A549 (cell line): Measurements from ENCODE around the gene RGS2. TPM values are rescaled to one million over a fixed set of nuclear protein-coding genes. Genes with fewer than 3 reads are reported as not detected.

Source experiments
- ATAC-seq, 2 experiments: fragments of 200-7000 bp in 1 of 2; fragments of >200 bp in 1 of 2; cut with Nextera tagmentation in 1 of 2; cut with Tn5 transposase in 1 of 2; 3 replicates each; pipeline versions ENCODE4 v1.8.0 to v1.9.1; 2018 to 2020; ENCODE audit warnings: mild to moderate bottlenecking in 1 of 2, moderate library complexity in 1 of 2
- CTCF ChIA-PET: fragments of 300-600 bp; sonication (Branson Sonifier 250); formaldehyde crosslinking; extraction: SDS; loops from one replicate; lab custom pipeline; 2021; ENCODE audit warnings: antibody characterized with exemption, inconsistent platforms; lab: Yijun Ruan, JAX
- POLR2A ChIA-PET: fragments of 350-600 bp; formaldehyde crosslinking; extraction: SDS; loops from one replicate; lab custom pipeline; 2021; ENCODE audit warnings: antibody characterized with exemption, inconsistent platforms; lab: Yijun Ruan, JAX
- DNase-seq, 2 experiments: peaks; one replicate each; pipeline versions ENCODE4 v3.0.0 to v3.0.0-alpha.2; 2011 to 2016; ENCODE audit warnings: low read depth in 1 of 2, low spot score in 1 of 2
- FAIRE-seq: peaks from 2 replicates; lab custom pipeline; 2011; peaks lifted over from hg19 to GRCh38; lab: Jason Lieb, UNC
- H3K27ac ChIP-seq, 2 experiments: fragments of >200 bp; sonication (Bioruptor Twin); formaldehyde crosslinking; 3 replicates each; pipeline ENCODE4 v1.5.1; 2016 to 2017
- H3K4me1 ChIP-seq: fragments of >200 bp; sonication (Bioruptor Twin); formaldehyde crosslinking; 3 replicates; pipeline ENCODE4 v1.6.1; 2016
- H3K4me2 ChIP-seq: fragments of >200 bp; sonication (Bioruptor Twin); formaldehyde crosslinking; 3 replicates; pipeline ENCODE4 v1.6.1; 2016
- H3K4me3 ChIP-seq: fragments of >200 bp; sonication (Bioruptor Twin); formaldehyde crosslinking; 3 replicates; pipeline ENCODE4 v1.5.1; 2016
- H3K9me3 ChIP-seq: fragments of >200 bp; sonication (Bioruptor Twin); formaldehyde crosslinking; 3 replicates; pipeline ENCODE4 v1.6.1; 2016
- BHLHE40 ChIP-seq: IDR thresholded peaks from 2 replicates; pipeline ENCODE4 v1.6.1; 2012; ENCODE audit warnings: low read depth, low read length, inconsistent platforms
- CEBPB ChIP-seq, 2 experiments: fragments of >200 bp in 1 of 2; sonication (Bioruptor Twin) in 1 of 2; formaldehyde crosslinking in 1 of 2; IDR thresholded peaks; 2 replicates each; pipeline ENCODE4 v1.6.1; 2012 to 2016
- EP300 ChIP-seq, 2 experiments: fragments of >200 bp; sonication (Bioruptor Twin); formaldehyde crosslinking; IDR thresholded peaks; 2 replicates in 1 of 2; 3 replicates in 1 of 2; pipeline ENCODE4 v1.6.1; 2016 to 2017
- FOSL2 ChIP-seq, 2 experiments: fragments of 450-650 bp in 1 of 2; fragments of >200 bp in 1 of 2; sonication (Bioruptor Twin) in 1 of 2; formaldehyde crosslinking; IDR thresholded peaks; 2 replicates each; pipeline versions ENCODE4 v1.5.0 to v1.6.1; 2016 to 2020; ENCODE audit warnings: mild to moderate bottlenecking in 1 of 2, moderate library complexity in 1 of 2
- FOXS1 ChIP-seq: fragments of 250-450 bp; sonication (Bioruptor Pico); IDR thresholded peaks from 2 replicates; pipeline ENCODE4 v1.5.0; 2020; ENCODE audit warnings: mild to moderate bottlenecking, moderate library complexity
- GATA3 ChIP-seq: IDR thresholded peaks from 2 replicates; pipeline ENCODE4 v1.6.1; 2012; ENCODE audit warnings: borderline replicate concordance
- HDAC2 ChIP-seq: fragments of 200-600 bp; sonication (generic); IDR thresholded peaks from 2 replicates; pipeline ENCODE4 v1.6.1; 2016
- HEYL ChIP-seq: fragments of 250-450 bp; sonication (Bioruptor Pico); IDR thresholded peaks from 2 replicates; pipeline ENCODE4 v1.8.0; 2021; ENCODE audit warnings: mild to moderate bottlenecking, moderate library complexity
- HOXA7 ChIP-seq: fragments of 250-450 bp; sonication (Bioruptor Pico); IDR thresholded peaks from 2 replicates; pipeline ENCODE4 v1.5.0; 2020; ENCODE audit warnings: mild to moderate bottlenecking, moderate library complexity
- HOXB13 ChIP-seq: fragments of 250-450 bp; sonication (Bioruptor Pico); IDR thresholded peaks from 2 replicates; pipeline ENCODE4 v1.5.0; 2020; ENCODE audit warnings: low read depth, mild to moderate bottlenecking, moderate library complexity
- KDM1A ChIP-seq: fragments of 200-600 bp; sonication (generic); IDR thresholded peaks from 2 replicates; pipeline ENCODE4 v1.6.1; 2016; ENCODE audit warnings: low read depth, mild to moderate bottlenecking
- KDM5A ChIP-seq: fragments of 200-600 bp; sonication (generic); IDR thresholded peaks from 2 replicates; pipeline ENCODE4 v1.6.1; 2016; ENCODE audit warnings: antibody characterized with exemption, mild to moderate bottlenecking
- MAFK ChIP-seq: fragments of 450-650 bp; IDR thresholded peaks from 2 replicates; pipeline ENCODE4 v1.6.1; 2014; ENCODE audit not compliant: partially characterized antibody
- MYC ChIP-seq: IDR thresholded peaks from 2 replicates; pipeline ENCODE4 v1.6.1; 2012; ENCODE audit warnings: mild to moderate bottlenecking, inconsistent platforms, low read length, improper control_type of control experiment, borderline replicate concordance
- NPAS2 ChIP-seq: fragments of 250-450 bp; sonication (Bioruptor Pico); IDR thresholded peaks from 2 replicates; pipeline ENCODE4 v1.8.0; 2022; ENCODE audit warnings: mild to moderate bottlenecking, moderate library complexity, borderline replicate concordance
- PHF8 ChIP-seq: fragments of 200-600 bp; sonication (generic); IDR thresholded peaks from 2 replicates; pipeline ENCODE4 v1.6.1; 2016; ENCODE audit warnings: low read depth, mild to moderate bottlenecking, antibody characterized with exemption, moderate library complexity, borderline replicate concordance
- POLR2AphosphoS2 ChIP-seq: conservative IDR thresholded peaks from 2 replicates; pipeline ENCODE4 v1.6.1; 2012; ENCODE audit warnings: low read length, improper control_type of control experiment, inconsistent platforms
- RAD21 ChIP-seq, 2 experiments: fragments of >200 bp in 1 of 2; sonication (Bioruptor Twin) in 1 of 2; formaldehyde crosslinking in 1 of 2; IDR thresholded peaks in 1 of 2; conservative IDR thresholded peaks in 1 of 2; 2 replicates in 1 of 2; 3 replicates in 1 of 2; pipeline ENCODE4 v1.6.1; 2012 to 2018; ENCODE audit warnings: inconsistent platforms in 1 of 2
- RARB ChIP-seq: fragments of 250-450 bp; sonication (Bioruptor Pico); IDR thresholded peaks from 2 replicates; pipeline ENCODE4 v1.8.0; 2021; ENCODE audit warnings: mild to moderate bottlenecking, moderate library complexity
- RCOR1 ChIP-seq: fragments of 150-350 bp; IDR thresholded peaks from 2 replicates; pipeline ENCODE4 v1.6.1; 2014; ENCODE audit warnings: antibody characterized with exemption, low read length, low read depth
- RFX5 ChIP-seq: fragments of 450-650 bp; IDR thresholded peaks from 2 replicates; pipeline ENCODE4 v1.7.1; 2014; ENCODE audit warnings: antibody characterized with exemption, mild to moderate bottlenecking, moderate library complexity
- RNF2 ChIP-seq: fragments of 200-600 bp; sonication (generic); IDR thresholded peaks from 2 replicates; pipeline ENCODE4 v1.6.1; 2016; ENCODE audit warnings: low read depth, mild to moderate bottlenecking, antibody characterized with exemption, moderate library complexity, borderline replicate concordance
- TFCP2L1 ChIP-seq: fragments of 250-450 bp; sonication (Bioruptor Pico); IDR thresholded peaks from 2 replicates; pipeline ENCODE4 v1.5.0; 2021; ENCODE audit warnings: mild to moderate bottlenecking
- TP53 ChIP-seq: fragments of 250-450 bp; sonication (Bioruptor Pico); IDR thresholded peaks from 2 replicates; pipeline ENCODE4 v1.5.0; 2021; ENCODE audit warnings: mild to moderate bottlenecking, moderate library complexity
- ZC3H11A ChIP-seq: fragments of 450-650 bp; IDR thresholded peaks from 2 replicates; pipeline ENCODE4 v1.6.1; 2014; ENCODE audit warnings: antibody characterized with exemption, mild to moderate bottlenecking
- ZSCAN20 ChIP-seq: fragments of 250-450 bp; sonication (Bioruptor Pico); IDR thresholded peaks from 2 replicates; pipeline ENCODE4 v1.8.0; 2022; ENCODE audit warnings: mild to moderate bottlenecking, moderate library complexity
- WGBS: methylation state at CpG from one replicate; pipeline ENCODE4 v1.1.6; 2017; ENCODE audit errors: missing lambda C conversion rate; 5-methylcytosine and 5-hydroxymethylcytosine counted together
- polyA plus RNA-seq, 4 experiments: library from polyadenylated mRNA; depleted of rRNA in 3 of 4; stranded (reverse); fragments of >200 nt; fragmentation: RNase III in 1 of 4; extraction: RNeasy Plus Mini Kit Qiagen cat#74134 plus additional on column Dnase treatment in 1 of 4; gene quantifications; 2 replicates in 3 of 4; 3 replicates in 1 of 4; pipeline ENCODE4 v1.2.3, GENCODE V29; 2011 to 2017
- TF ChIP-seq, protein P1 (sequence below): fragments of 150-350 bp; IDR thresholded peaks from 2 replicates; pipeline ENCODE4 v1.6.1; 2014; ENCODE audit warnings: low read depth, mild to moderate bottlenecking, low read length
- TF ChIP-seq, protein P2 (sequence below): fragments of 450-650 bp; IDR thresholded peaks from 2 replicates; pipeline ENCODE4 v1.6.1; 2014; ENCODE audit warnings: antibody characterized with exemption
- TF ChIP-seq, protein P3 (sequence below): fragments of 250-450 bp; sonication (Bioruptor Pico); IDR thresholded peaks from 2 replicates; pipeline ENCODE4 v1.5.0; 2020; ENCODE audit warnings: low read depth, mild to moderate bottlenecking, moderate library complexity
- TF ChIP-seq, protein P4 (sequence below): fragments of >200 bp; sonication (Bioruptor Twin); formaldehyde crosslinking; IDR thresholded peaks from 3 replicates; pipeline ENCODE4 v1.6.1; 2016
- TF ChIP-seq, protein P5 (sequence below): fragments of 200-600 bp; sonication (generic); IDR thresholded peaks from 2 replicates; pipeline ENCODE4 v1.6.1; 2016; ENCODE audit warnings: antibody characterized with exemption, mild to moderate bottlenecking, moderate library complexity

Gene RGS2
- polyA plus RNA-seq, 2 of the 4 experiments (the other 2 are of a cell fraction) = 20.1 to 26.5 TPM

DNA sequence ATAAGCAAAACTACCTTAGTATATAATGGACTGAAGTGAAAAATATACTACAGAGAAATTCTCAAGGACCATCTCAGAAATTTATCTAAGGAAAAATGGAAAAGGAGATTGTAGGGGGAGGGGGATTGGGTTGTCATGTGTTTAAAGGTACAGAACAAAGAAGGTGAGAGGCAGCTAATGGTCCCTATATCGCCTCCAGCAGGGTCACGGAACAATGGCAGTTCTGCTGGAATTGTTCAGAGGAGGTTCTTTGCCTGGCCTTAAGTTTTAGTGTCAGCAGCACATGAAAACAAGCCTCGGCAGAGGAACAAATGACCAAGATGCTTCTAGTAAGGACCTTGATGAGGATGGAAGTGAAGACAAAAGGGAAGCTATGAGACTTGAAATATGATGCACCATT lies 42.0 kb upstream of the RGS2 start:
- ATAC-seq = no peak
- POLR2A ChIA-PET = interaction anchor here (0.6 kb wide), 1 partner anchor 776 kb away, joined by 3 read pairs; no protein-coding TSS in a partner anchor
- 84% methylated on average over 3 of the region's 3 CpGs for WGBS
- TF ChIP-seq RNF2 = no peak
- no peak for TF ChIP-seq GATA3
- TF ChIP-seq BHLHE40 = no peak
- no peak for TF ChIP-seq MYC
- TF ChIP-seq NPAS2 (CRISPR knock-in tag) = no peak
- TF ChIP-seq FOXS1 = no peak
- no peak for TF ChIP-seq KDM1A
- TF ChIP-seq, protein P1, sequence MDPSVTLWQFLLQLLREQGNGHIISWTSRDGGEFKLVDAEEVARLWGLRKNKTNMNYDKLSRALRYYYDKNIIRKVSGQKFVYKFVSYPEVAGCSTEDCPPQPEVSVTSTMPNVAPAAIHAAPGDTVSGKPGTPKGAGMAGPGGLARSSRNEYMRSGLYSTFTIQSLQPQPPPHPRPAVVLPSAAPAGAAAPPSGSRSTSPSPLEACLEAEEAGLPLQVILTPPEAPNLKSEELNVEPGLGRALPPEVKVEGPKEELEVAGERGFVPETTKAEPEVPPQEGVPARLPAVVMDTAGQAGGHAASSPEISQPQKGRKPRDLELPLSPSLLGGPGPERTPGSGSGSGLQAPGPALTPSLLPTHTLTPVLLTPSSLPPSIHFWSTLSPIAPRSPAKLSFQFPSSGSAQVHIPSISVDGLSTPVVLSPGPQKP = no peak
- TF ChIP-seq, protein P2, sequence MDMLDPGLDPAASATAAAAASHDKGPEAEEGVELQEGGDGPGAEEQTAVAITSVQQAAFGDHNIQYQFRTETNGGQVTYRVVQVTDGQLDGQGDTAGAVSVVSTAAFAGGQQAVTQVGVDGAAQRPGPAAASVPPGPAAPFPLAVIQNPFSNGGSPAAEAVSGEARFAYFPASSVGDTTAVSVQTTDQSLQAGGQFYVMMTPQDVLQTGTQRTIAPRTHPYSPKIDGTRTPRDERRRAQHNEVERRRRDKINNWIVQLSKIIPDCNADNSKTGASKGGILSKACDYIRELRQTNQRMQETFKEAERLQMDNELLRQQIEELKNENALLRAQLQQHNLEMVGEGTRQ = no peak
- TF ChIP-seq FOSL2 (IDR thresholded peaks at IDR 0.05) = no peak
- TF ChIP-seq FOSL2 (CRISPR knock-in tag; IDR thresholded peaks at IDR 0.05) = no peak
- no peak for TF ChIP-seq EP300 (IDR thresholded peaks at IDR 0.05)
- TF ChIP-seq HOXA7 (CRISPR knock-in tag) = no peak
- no peak for TF ChIP-seq ZSCAN20 (CRISPR knock-in tag)
- no peak for TF ChIP-seq PHF8
- no peak for TF ChIP-seq HOXB13
- TF ChIP-seq, protein P3, sequence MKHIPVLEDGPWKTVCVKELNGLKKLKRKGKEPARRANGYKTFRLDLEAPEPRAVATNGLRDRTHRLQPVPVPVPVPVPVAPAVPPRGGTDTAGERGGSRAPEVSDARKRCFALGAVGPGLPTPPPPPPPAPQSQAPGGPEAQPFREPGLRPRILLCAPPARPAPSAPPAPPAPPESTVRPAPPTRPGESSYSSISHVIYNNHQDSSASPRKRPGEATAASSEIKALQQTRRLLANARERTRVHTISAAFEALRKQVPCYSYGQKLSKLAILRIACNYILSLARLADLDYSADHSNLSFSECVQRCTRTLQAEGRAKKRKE (CRISPR knock-in tag) = no peak
- TF ChIP-seq RCOR1 = no peak
- TF ChIP-seq, all 56 proteins: peak for 0
- CTCF ChIA-PET = no interaction called here
- H3K9me3 ChIP-seq = no peaks in the 10 kb centered on the region
- FAIRE-seq (no peak), DNase-seq (peak in 1 of 2 experiments; percentile 10)
- no peak overlapping the region for H3K4me2 ChIP-seq
- no peak overlapping the region for H3K27ac ChIP-seq
- H3K4me1 ChIP-seq = peaks cover 7% of the 10 kb centered on the region; the same call in 2 of the 3 replicates
- no peak overlapping the region for H3K4me3 ChIP-seq

DNA sequence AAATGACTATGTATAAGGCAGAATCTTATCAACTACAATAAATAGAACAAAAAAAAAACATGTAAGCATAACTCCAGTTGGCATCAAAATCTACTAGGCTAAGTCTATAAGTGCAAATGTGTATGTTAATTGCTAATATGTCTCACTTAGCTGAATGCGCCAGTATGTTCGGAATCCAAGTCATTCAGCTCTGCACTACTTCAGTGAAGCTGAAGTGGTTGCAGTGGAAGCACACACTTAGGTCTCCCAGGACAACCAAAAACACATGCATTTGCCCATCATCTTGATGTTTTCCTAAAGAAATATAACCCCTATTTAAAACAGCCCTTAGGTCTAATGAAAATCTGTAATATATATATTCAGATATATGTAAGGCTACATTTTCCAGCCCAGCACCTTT lies 41.0 kb upstream of the RGS2 start:
- WGBS = 93% methylated on average over 2 of the region's 2 CpGs

More for the DNA sequence above, 41.0 kb upstream of the RGS2 start:
- DNase-seq (no peak), FAIRE-seq (no peak), ATAC-seq (no peak)
- no peak overlapping the region for H3K27ac ChIP-seq
- TF ChIP-seq ZC3H11A (no peak), HEYL (CRISPR knock-in tag) (no peak), TFCP2L1 (CRISPR knock-in tag) (no peak), MYC (no peak), FOXS1 (no peak), RFX5 (no peak), TP53 (no peak), RARB (no peak), BHLHE40 (no peak), KDM5A (no peak), CEBPB (IDR thresholded peaks at IDR 0.05) (no peak), MAFK (no peak), RAD21 (conservative IDR thresholded peaks at IDR 0.05 in 1 of 2, IDR thresholded peaks at IDR 0.05 in 1 of 2) (no peak), HDAC2 (no peak), POLR2AphosphoS2 (no peak)
- TF ChIP-seq, protein P4, sequence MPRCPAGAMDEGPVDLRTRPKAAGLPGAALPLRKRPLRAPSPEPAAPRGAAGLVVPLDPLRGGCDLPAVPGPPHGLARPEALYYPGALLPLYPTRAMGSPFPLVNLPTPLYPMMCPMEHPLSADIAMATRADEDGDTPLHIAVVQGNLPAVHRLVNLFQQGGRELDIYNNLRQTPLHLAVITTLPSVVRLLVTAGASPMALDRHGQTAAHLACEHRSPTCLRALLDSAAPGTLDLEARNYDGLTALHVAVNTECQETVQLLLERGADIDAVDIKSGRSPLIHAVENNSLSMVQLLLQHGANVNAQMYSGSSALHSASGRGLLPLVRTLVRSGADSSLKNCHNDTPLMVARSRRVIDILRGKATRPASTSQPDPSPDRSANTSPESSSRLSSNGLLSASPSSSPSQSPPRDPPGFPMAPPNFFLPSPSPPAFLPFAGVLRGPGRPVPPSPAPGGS = no peak
- TF ChIP-seq, protein P5, sequence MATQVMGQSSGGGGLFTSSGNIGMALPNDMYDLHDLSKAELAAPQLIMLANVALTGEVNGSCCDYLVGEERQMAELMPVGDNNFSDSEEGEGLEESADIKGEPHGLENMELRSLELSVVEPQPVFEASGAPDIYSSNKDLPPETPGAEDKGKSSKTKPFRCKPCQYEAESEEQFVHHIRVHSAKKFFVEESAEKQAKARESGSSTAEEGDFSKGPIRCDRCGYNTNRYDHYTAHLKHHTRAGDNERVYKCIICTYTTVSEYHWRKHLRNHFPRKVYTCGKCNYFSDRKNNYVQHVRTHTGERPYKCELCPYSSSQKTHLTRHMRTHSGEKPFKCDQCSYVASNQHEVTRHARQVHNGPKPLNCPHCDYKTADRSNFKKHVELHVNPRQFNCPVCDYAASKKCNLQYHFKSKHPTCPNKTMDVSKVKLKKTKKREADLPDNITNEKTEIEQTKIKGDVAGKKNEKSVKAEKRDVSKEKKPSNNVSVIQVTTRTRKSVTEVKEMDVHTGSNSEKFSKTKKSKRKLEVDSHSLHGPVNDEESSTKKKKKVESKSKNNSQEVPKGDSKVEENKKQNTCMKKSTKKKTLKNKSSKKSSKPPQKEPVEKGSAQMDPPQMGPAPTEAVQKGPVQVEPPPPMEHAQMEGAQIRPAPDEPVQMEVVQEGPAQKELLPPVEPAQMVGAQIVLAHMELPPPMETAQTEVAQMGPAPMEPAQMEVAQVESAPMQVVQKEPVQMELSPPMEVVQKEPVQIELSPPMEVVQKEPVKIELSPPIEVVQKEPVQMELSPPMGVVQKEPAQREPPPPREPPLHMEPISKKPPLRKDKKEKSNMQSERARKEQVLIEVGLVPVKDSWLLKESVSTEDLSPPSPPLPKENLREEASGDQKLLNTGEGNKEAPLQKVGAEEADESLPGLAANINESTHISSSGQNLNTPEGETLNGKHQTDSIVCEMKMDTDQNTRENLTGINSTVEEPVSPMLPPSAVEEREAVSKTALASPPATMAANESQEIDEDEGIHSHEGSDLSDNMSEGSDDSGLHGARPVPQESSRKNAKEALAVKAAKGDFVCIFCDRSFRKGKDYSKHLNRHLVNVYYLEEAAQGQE = no peak
- TF ChIP-seq, protein P2 = no peak
- POLR2A ChIA-PET = no interaction called here
- CTCF ChIA-PET = no interaction called here
- H3K4me3 ChIP-seq = no peak overlapping the region
- H3K9me3 ChIP-seq = no peaks in the 10 kb centered on the region
- H3K4me2 ChIP-seq = no peak overlapping the region
- H3K4me1 ChIP-seq = peaks cover 7% of the 10 kb centered on the region; the same call in 2 of the 3 replicates
